Fibroblast of villous mesenchyme (primary cell): ENCODE results near the gene NFIA. TPM values are rescaled to one million over a fixed set of nuclear protein-coding genes. Genes with fewer than 3 reads are reported as not detected.
A peak's percentile ranks its signal among the peaks of the same experiment; 100 is the strongest.

Source experiments
- DNase-seq: peaks from one replicate; pipeline ENCODE4 v3.0.0-alpha.2; 2010; ENCODE audit warnings: low read depth
- H3K4me3 ChIP-seq: 2 replicates; pipeline ENCODE4 v1.5.1; 2011; ENCODE audit warnings: low read depth, mild to moderate bottlenecking, low read length
- total RNA-seq: library from RNA; depleted of rRNA; stranded (reverse); fragments of >200 nt; gene quantifications from 2 replicates; pipeline ENCODE4 v1.2.3, GENCODE V29; 2012
- TF ChIP-seq, protein P1 (sequence below): IDR thresholded peaks from 2 replicates; pipeline ENCODE4 v1.5.1; 2012; ENCODE audit warnings: low read depth, mild to moderate bottlenecking, low read length; ENCODE audit not compliant: insufficient read depth

Gene NFIA
- total RNA-seq, 1 donor, result 10.4 TPM

DNA sequence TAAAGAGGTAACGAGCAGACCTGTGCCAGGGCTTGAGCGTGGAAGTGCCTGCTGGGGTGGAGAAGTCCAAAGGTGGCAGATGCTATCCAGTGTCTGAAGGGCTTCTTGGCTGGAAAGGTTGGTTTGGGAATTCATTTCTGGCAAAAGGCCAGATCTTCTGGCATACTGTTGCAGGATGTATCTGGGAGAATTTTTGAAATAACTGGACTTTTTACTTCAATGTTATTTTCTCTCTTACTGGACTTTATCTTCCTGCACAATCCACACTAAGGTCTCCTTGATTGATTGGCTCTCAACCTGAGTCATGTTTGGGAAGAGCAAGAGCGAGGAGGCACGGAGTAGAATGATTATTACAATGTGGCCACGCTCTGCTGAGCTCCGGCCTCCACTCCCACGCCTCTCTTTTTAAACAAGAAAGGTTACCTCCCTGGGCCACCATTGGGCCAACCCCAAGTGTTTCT lies 364.2 kb downstream of the NFIA start:
- TF ChIP-seq, protein P1, sequence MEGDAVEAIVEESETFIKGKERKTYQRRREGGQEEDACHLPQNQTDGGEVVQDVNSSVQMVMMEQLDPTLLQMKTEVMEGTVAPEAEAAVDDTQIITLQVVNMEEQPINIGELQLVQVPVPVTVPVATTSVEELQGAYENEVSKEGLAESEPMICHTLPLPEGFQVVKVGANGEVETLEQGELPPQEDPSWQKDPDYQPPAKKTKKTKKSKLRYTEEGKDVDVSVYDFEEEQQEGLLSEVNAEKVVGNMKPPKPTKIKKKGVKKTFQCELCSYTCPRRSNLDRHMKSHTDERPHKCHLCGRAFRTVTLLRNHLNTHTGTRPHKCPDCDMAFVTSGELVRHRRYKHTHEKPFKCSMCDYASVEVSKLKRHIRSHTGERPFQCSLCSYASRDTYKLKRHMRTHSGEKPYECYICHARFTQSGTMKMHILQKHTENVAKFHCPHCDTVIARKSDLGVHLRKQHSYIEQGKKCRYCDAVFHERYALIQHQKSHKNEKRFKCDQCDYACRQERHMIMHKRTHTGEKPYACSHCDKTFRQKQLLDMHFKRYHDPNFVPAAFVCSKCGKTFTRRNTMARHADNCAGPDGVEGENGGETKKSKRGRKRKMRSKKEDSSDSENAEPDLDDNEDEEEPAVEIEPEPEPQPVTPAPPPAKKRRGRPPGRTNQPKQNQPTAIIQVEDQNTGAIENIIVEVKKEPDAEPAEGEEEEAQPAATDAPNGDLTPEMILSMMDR, result no peak
- H3K4me3 ChIP-seq, result no peak overlapping the region
- no peak for DNase-seq

DNA sequence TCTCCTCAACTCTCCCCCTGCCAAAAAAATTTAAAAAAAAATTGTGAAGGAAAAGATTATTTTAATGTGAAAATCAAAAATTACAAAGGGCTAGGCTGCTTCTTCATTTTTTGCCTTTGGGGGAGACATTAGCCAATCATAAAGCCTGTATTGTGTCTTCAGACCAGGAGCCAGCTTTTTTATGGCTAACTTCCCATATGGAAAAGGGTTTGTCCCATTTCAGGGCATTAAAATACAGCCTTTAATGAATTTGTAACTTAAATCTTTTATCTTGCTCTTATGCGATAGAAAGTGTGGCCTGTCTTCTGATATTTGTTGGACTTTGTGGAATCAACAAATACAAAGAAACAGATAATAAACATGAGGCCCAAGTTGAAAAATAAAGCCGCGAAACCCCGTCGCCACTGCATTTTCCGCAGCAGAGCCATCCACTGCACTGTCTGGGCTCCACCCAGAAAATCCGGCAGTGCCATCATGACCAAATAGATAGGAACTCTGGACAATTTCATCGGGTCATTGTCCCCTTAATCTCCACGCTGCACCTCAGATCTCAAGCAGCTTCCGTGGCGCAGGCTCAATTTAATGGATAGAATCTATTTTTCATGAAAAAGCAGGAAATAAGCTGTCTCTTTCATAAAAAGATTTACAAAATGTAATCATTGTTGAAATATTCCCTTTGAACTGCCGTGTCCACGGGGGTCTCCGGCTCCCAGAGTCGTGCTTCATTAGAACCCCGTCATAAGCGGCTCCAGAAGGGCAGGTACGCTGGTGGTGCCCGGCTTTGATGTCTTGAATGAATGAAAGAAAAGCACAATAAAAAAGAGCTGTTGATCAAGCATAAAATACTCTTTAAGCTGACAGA lies 365.0 kb downstream of the NFIA start:
- TF ChIP-seq, protein P1, result no peak
- no peak overlapping the region for H3K4me3 ChIP-seq
- no peak for DNase-seq

DNA sequence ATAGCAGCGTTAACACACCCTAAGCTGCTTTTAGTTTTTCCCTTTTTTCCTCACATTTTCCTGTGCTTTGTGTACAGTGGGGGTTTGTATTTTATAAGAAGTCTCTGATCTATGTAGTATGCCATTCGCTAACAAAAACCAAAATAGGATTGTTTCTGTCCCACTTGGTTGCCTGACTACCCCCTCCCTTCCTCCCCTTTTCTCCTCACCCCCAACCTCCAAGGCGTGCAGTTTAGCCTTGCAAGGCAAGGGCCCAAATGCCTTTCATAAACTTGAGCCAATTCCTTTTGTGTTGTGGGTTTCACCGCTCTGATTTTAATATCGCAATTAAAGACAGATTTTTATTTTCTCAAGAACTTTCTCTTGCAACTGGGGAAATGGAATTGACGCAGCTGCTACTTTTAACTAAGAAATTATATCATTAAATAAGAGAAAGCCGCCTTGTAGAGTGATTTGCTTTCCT lies 365.6 kb downstream of the NFIA start:
- TF ChIP-seq, protein P1, result no peak
- no peak overlapping the region for H3K4me3 ChIP-seq
- DNase-seq, result no peak

DNA sequence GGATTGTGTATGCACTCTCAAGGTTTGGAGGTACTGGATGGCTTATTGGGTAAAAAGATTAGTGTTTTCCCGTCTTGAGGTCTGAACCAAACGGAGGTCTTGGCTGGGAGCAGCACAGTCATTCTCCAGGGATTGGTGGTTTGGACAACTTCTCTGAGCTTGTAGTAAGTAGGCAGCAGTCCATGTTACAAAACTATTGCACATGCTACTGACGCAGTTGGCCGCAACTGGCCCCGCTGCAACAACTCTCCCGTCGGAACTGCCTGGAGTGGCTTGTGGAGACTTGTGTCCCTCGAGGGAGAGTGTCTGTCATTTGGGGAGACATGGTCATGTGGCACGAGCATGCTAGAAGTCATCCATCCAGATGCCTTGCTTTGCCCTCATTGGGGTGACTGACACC lies 366.6 kb downstream of the NFIA start:
- peak; percentile 72 for DNase-seq
- TF ChIP-seq, protein P1, result no peak
- H3K4me3 ChIP-seq, result no peak overlapping the region

DNA sequence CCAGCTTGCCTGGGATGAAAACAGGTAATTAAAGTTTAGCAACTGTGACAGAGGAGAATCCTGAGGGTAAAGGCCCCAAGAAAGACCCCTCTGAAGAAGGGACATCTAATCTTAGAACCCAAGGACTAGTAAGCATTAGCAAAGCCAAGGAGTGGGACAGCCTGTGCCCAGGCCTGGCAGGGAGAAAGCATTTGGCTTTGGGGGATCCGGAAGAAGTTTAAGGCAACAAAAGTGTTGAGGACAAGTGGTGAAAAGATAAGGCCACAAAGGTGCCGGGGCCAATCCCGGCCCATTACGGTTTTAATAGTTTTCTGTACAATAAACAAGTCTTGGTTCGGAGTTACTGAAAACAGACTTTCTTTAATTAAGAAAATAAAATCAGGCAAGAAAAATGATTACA lies 367.0 kb downstream of the NFIA start:
- TF ChIP-seq, protein P1, result no peak
- H3K4me3 ChIP-seq, result no peak overlapping the region
- DNase-seq, result no peak

DNA sequence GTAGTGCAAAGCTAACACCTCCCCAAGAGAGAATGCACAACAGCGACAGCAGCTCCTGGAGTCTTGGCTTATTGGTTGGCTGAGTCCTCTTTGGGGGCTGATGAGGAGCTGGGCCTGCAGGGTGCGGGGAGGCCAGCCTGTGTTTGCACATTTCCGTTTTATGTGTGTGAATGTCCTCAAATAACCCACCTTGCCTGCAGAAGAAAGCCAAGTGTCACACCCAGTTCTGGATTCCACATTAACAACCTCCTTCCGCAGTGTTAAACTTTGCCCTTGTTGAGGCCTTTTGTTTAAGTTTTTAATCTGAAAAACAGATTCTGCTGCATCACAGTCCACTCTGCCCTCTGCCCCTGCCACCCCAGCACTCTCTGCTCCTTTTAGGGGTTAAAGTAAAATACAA lies 368.1 kb downstream of the NFIA start:
- peak; percentile 75 for DNase-seq
- TF ChIP-seq, protein P1, result no peak
- no peak overlapping the region for H3K4me3 ChIP-seq
